Stimulated activated CD4-positive, alpha-beta T cell treated with anti-CD3 and anti-CD28 coated beads, Interleukin-1b, Interleukin-23, amount 100 ng/mL, for 24 hours (primary cell): ENCODE measurements around the gene RMND1.
"Not testable (repeated sequence)": the region's sequence is repeated elsewhere in the genome, so short reads cannot be mapped to it uniquely, and the experiment has no call there.

Experiments
- DNase-seq, 4 experiments: peaks; one replicate each; pipeline ENCODE4 v3.0.0-alpha.2; 2020; ENCODE audit warnings: low read depth in 4 of 4, low spot score in 1 of 4

Gene RMND1

GRCh38 chr6:151452750-151453427 lies 963 bp upstream of the RMND1 start:
- DNase-seq = no peak

- no peak for DNase-seq
Measured at GRCh38 chr6:151451417-151451949, 443 bp downstream of the RMND1 start.

GRCh38 chr6:151450928-151451327 lies 998 bp downstream of the RMND1 start:
- not testable (repeated sequence) for DNase-seq

- no peak for DNase-seq
Measured at GRCh38 chr6:151448623-151449022, 3.3 kb downstream of the RMND1 start.

- no peak for DNase-seq
Measured at GRCh38 chr6:151447237-151447636, 4.7 kb downstream of the RMND1 start.

- DNase-seq = no peak
Measured at GRCh38 chr6:151445482-151445881, 6.4 kb downstream of the RMND1 start.

- DNase-seq = no peak
Measured at GRCh38 chr6:151443911-151444621, 7.9 kb downstream of the RMND1 start.

GRCh38 chr6:151443454-151443853 lies 8.5 kb downstream of the RMND1 start:
- DNase-seq = no peak

GRCh38 chr6:151442371-151442770 lies 9.6 kb downstream of the RMND1 start:
- DNase-seq = no peak

- DNase-seq = no peak
Measured at GRCh38 chr6:151441390-151442166, 10.3 kb downstream of the RMND1 start.

- no peak for DNase-seq
Measured at GRCh38 chr6:151440930-151441329, 11.0 kb downstream of the RMND1 start.

GRCh38 chr6:151440498-151440897 lies 11.4 kb downstream of the RMND1 start:
- DNase-seq = no peak

- DNase-seq = no peak
Measured at GRCh38 chr6:151437401-151437800, 14.5 kb downstream of the RMND1 start.

GRCh38 chr6:151436802-151437201 lies 15.1 kb downstream of the RMND1 start:
- no peak for DNase-seq

GRCh38 chr6:151436300-151436699 lies 15.6 kb downstream of the RMND1 start:
- DNase-seq = no peak

GRCh38 chr6:151434369-151434768 lies 17.6 kb downstream of the RMND1 start:
- no peak for DNase-seq

GRCh38 chr6:151432651-151433050 lies 19.3 kb downstream of the RMND1 start:
- no peak for DNase-seq

GRCh38 chr6:151431337-151431736 lies 20.6 kb downstream of the RMND1 start:
- no peak for DNase-seq

- no peak for DNase-seq
Measured at GRCh38 chr6:151430886-151431285, 21.0 kb downstream of the RMND1 start.

- no peak for DNase-seq
Measured at GRCh38 chr6:151428093-151428735, 23.7 kb downstream of the RMND1 start.

GRCh38 chr6:151425561-151425960 lies 26.4 kb downstream of the RMND1 start:
- no peak for DNase-seq
